ENCODE data around the gene HPSE2. TPM values are rescaled to one million over a fixed set of nuclear protein-coding genes. Genes with fewer than 3 reads are reported as not detected.

The HPSE2 gene
- total and polyA plus RNA-seq, 2 of the 13 experiments (the other 11 are each of a cell fraction or from before 2014, with no cell fraction given), result 0.01 TPM; not detected in 1

GRCh38 chr10:98417973-98418664, 817.5 kb downstream of the HPSE2 start:
- Histone ChIP-seq H4K20me1 (ENCODE audit: insufficient read depth, low read length) (no peaks in the 10 kb centered on the region), H3K9ac (ENCODE audit: insufficient read depth, low read depth, low read length) (no peak overlapping the region), H3K4me1 (ENCODE audit: insufficient read depth, low read length) (peaks cover 18% of the 10 kb centered on the region), H2AFZ (ENCODE audit: low read length) (no peak overlapping the region), H3K27me3 (ENCODE audit: control insufficient read depth in 1 of 2, insufficient read depth in 2 of 2, low read length in 2 of 2) (no peaks in the 10 kb centered on the region), H3K4me3 (replicated peaks in 1 of 3; ENCODE audit: insufficient read depth in 1 of 3, low read depth in 2 of 3, low read length in 3 of 3) (no peak overlapping the region), H3K79me2 (ENCODE audit: insufficient read depth, low read length) (no peaks in the 10 kb centered on the region), H3K27ac (ENCODE audit: extremely low read length, insufficient read depth, low read length) (no peak overlapping the region), H3K9me3 (ENCODE audit: low read length) (no peaks in the 10 kb centered on the region), H3K4me2 (ENCODE audit: low read depth, low read length) (no peak overlapping the region), H3K36me3 (replicated peaks in 1 of 2; ENCODE audit: control insufficient read depth in 1 of 2, insufficient read depth in 2 of 2, low read length in 2 of 2) (peaks cover 3 to 8% of the 10 kb centered on the region in 2 experiments; a peak in 3 of 5 replicates)
- ChIA-PET CTCF (ENCODE audit: low intra/inter-chr PET ratio, low total read pairs) (no interaction called here), POLR2A (no interaction called here)
- in situ Hi-C loops (cut with HindIII; ENCODE audit: extremely low pct_ligation_motif_present, low pct_unique_long_range_greater_than_20kb), result no loop called here
- no TSS peak for BruUV-seq (replicated peaks)
- TF ChIP-seq HNF4G (IDR thresholded peaks at IDR 0.05; ENCODE audit: borderline replicate concordance, low read depth, low read length) (no peak), HNF4G (CRISPR knock-in tag; IDR thresholded peaks at IDR 0.05; ENCODE audit: borderline replicate concordance, low read depth) (no peak), GTF2F1 (IDR thresholded peaks at IDR 0.05; ENCODE audit: low read length) (no peak), TBP (CRISPR knock-in tag; IDR thresholded peaks at IDR 0.05) (no peak), ZBTB3 (CRISPR knock-in tag; IDR thresholded peaks at IDR 0.05; ENCODE audit: borderline replicate concordance, low read depth) (no peak)
- ATAC-seq (no peak), FAIRE-seq (no peak), DNase-seq (ENCODE audit: low spot score) (no peak)
- 93% methylated on average over 17 of the region's 21 CpGs for WGBS (ENCODE audit: low lambda C conversion rate)
- intact Hi-C loops (cut with micrococcal nuclease; ENCODE audit: unreplicated experiment), result no loop called here

GRCh38 chr10:98417481-98417959, 818.1 kb downstream of the HPSE2 start:
- intact Hi-C loops (cut with micrococcal nuclease; ENCODE audit: unreplicated experiment), result no loop called here
- Histone ChIP-seq H3K9ac (ENCODE audit: insufficient read depth, low read depth, low read length) (no peak overlapping the region), H3K4me3 (replicated peaks in 1 of 3; ENCODE audit: insufficient read depth in 1 of 3, low read depth in 2 of 3, low read length in 3 of 3) (no peak overlapping the region), H3K4me1 (ENCODE audit: insufficient read depth, low read length) (peaks cover 18% of the 10 kb centered on the region), H3K4me2 (ENCODE audit: low read depth, low read length) (no peak overlapping the region), H4K20me1 (ENCODE audit: insufficient read depth, low read length) (no peaks in the 10 kb centered on the region), H3K27ac (ENCODE audit: extremely low read length, insufficient read depth, low read length) (no peak overlapping the region), H3K36me3 (replicated peaks in 1 of 2; ENCODE audit: control insufficient read depth in 1 of 2, insufficient read depth in 2 of 2, low read length in 2 of 2) (peaks cover 3 to 8% of the 10 kb centered on the region in 2 experiments; a peak in 3 of 5 replicates), H2AFZ (ENCODE audit: low read length) (no peak overlapping the region), H3K79me2 (ENCODE audit: insufficient read depth, low read length) (no peaks in the 10 kb centered on the region), H3K9me3 (ENCODE audit: low read length) (no peaks in the 10 kb centered on the region), H3K27me3 (ENCODE audit: control insufficient read depth in 1 of 2, insufficient read depth in 2 of 2, low read length in 2 of 2) (no peaks in the 10 kb centered on the region)
- CTCF ChIA-PET (ENCODE audit: low intra/inter-chr PET ratio, low total read pairs), result no interaction called here
- POLR2A ChIA-PET, result no interaction called here
- FAIRE-seq, result no peak
- no peak for ATAC-seq
- 95% methylated on average over 6 of the region's 19 CpGs for WGBS (ENCODE audit: low lambda C conversion rate)
- TF ChIP-seq CBX2 (IDR thresholded peaks at IDR 0.05; ENCODE audit: low read depth, low read length) (no peak), CBX2 (CRISPR knock-in tag; IDR thresholded peaks at IDR 0.05; ENCODE audit: low read depth) (no peak), NCOA1 (CRISPR knock-in tag; IDR thresholded peaks at IDR 0.05) (no peak), FOXO4 (CRISPR knock-in tag; conservative IDR thresholded peaks at IDR 0.05) (no peak), AGO2 (optimal IDR thresholded peaks at IDR 0.05; ENCODE audit: low read depth, low read length) (peak; percentile 57), MTA1 (CRISPR knock-in tag; IDR thresholded peaks at IDR 0.05; ENCODE audit: borderline replicate concordance) (no peak)
- BruUV-seq (replicated peaks), result no TSS peak
- in situ Hi-C loops (cut with HindIII; ENCODE audit: extremely low pct_ligation_motif_present, low pct_unique_long_range_greater_than_20kb), result no loop called here
- no peak for DNase-seq (ENCODE audit: low spot score)
